Osteocyte (in vitro differentiated cells): ENCODE measurements around the gene FUT1. TPM values are rescaled to one million over a fixed set of nuclear protein-coding genes. Genes with fewer than 3 reads are reported as not detected.

Source experiments
- DNase-seq: peaks from one replicate; pipeline ENCODE4 v3.0.0; 2021; ENCODE audit warnings: mixed read lengths; ENCODE audit not compliant: unreplicated experiment; ENCODE audit errors: extremely low spot score
- H3K27ac Mint-ChIP-seq: one replicate; pipeline ENCODE4 v1.8.0; 2021; ENCODE audit warnings: mild to moderate bottlenecking, mixed read lengths; ENCODE audit not compliant: unreplicated experiment
- H3K27me3 Mint-ChIP-seq: one replicate; pipeline ENCODE4 v1.8.0; 2021; ENCODE audit warnings: mixed read lengths; ENCODE audit not compliant: unreplicated experiment
- H3K36me3 Mint-ChIP-seq: one replicate; pipeline ENCODE4 v1.8.0; 2021; ENCODE audit warnings: mixed read lengths; ENCODE audit not compliant: unreplicated experiment
- H3K4me1 Mint-ChIP-seq: one replicate; pipeline ENCODE4 v1.8.0; 2021; ENCODE audit warnings: mixed read lengths; ENCODE audit not compliant: unreplicated experiment
- H3K4me3 Mint-ChIP-seq: one replicate; pipeline ENCODE4 v1.8.0; 2021; ENCODE audit warnings: mild to moderate bottlenecking, moderate library complexity, mixed read lengths; ENCODE audit not compliant: unreplicated experiment
- H3K9me3 Mint-ChIP-seq: one replicate; pipeline ENCODE4 v1.8.0; 2021; ENCODE audit warnings: mixed read lengths; ENCODE audit not compliant: unreplicated experiment
- CTCF ChIP-seq: fragments of 200-600 bp; sonication (generic); IDR thresholded peaks from 2 replicates; pipeline ENCODE4 v1.5.0; 2021; ENCODE audit warnings: antibody characterized with exemption, mild to moderate bottlenecking, moderate library complexity
- total RNA-seq: library from RNA; stranded (reverse); gene quantifications from 2 replicates; pipeline ENCODE4 v1.2.1, GENCODE V29; 2021

FUT1 gene
- total RNA-seq, 1 donor from 2014 or later: 0.11 TPM

GRCh38 chr19:48784527-48784926 is 32.1 kb upstream of the FUT1 start:
- no peak for TF ChIP-seq CTCF
- peaks cover 5% of the 10 kb centered on the region for H3K4me1 Mint-ChIP-seq

GRCh38 chr19:48780631-48781391 is 28.4 kb upstream of the FUT1 start:
- TF ChIP-seq CTCF: no peak
- DNase-seq: no peak

More at GRCh38 chr19:48784527-48784926, 32.1 kb upstream of the FUT1 start:
- no peak overlapping the region for H3K4me3 Mint-ChIP-seq
- no peaks in the 10 kb centered on the region for H3K27me3 Mint-ChIP-seq
- no peak overlapping the region for H3K27ac Mint-ChIP-seq
- H3K9me3 Mint-ChIP-seq: no peaks in the 10 kb centered on the region
- no peak for DNase-seq
- no peaks in the 10 kb centered on the region for H3K36me3 Mint-ChIP-seq

GRCh38 chr19:48779636-48780035 is 27.2 kb upstream of the FUT1 start:
- no peak for DNase-seq
- Mint-ChIP-seq H3K36me3 (no peaks in the 10 kb centered on the region), H3K4me1 (peaks cover 5% of the 10 kb centered on the region), H3K4me3 (no peak overlapping the region), H3K27me3 (no peaks in the 10 kb centered on the region), H3K27ac (no peak overlapping the region), H3K9me3 (no peaks in the 10 kb centered on the region)
- TF ChIP-seq CTCF: no peak

More at GRCh38 chr19:48780631-48781391, 28.4 kb upstream of the FUT1 start:
- Mint-ChIP-seq H3K9me3 (no peaks in the 10 kb centered on the region), H3K4me3 (no peak overlapping the region), H3K4me1 (peaks cover 5% of the 10 kb centered on the region), H3K27me3 (no peaks in the 10 kb centered on the region), H3K27ac (no peak overlapping the region), H3K36me3 (no peaks in the 10 kb centered on the region)

GRCh38 chr19:48777720-48778119 is 25.3 kb upstream of the FUT1 start:
- H3K27me3 Mint-ChIP-seq: peaks cover under 1% of the 10 kb centered on the region
- no peak for TF ChIP-seq CTCF
- H3K36me3 Mint-ChIP-seq: no peaks in the 10 kb centered on the region
- no peak for DNase-seq
- no peaks in the 10 kb centered on the region for H3K9me3 Mint-ChIP-seq
- no peak overlapping the region for H3K4me3 Mint-ChIP-seq
- no peak overlapping the region for H3K27ac Mint-ChIP-seq
- H3K4me1 Mint-ChIP-seq: peaks cover 5% of the 10 kb centered on the region

- no peaks in the 10 kb centered on the region for H3K36me3 Mint-ChIP-seq
- H3K27me3 Mint-ChIP-seq: peaks cover 2% of the 10 kb centered on the region
- H3K4me3 Mint-ChIP-seq: no peak overlapping the region
- no peak overlapping the region for H3K27ac Mint-ChIP-seq
- H3K9me3 Mint-ChIP-seq: no peaks in the 10 kb centered on the region
- H3K4me1 Mint-ChIP-seq: peaks cover 4% of the 10 kb centered on the region
- no peak for TF ChIP-seq CTCF
- DNase-seq: no peak
These were observed 24.7 kb upstream of the FUT1 start for GRCh38 chr19:48777139-48777538.
